DMS153 (cell line): Measurements from ENCODE around the gene PINLYP.
"Not testable (repeated sequence)": the region's sequence is repeated elsewhere in the genome, so short reads cannot be mapped to it uniquely, and the experiment has no call there.

ENCODE experiments used
- DNase-seq: peaks from one replicate; lab custom pipeline; 2025; lab: John Stamatoyannopoulos, UW

Gene PINLYP

GRCh38 chr19:43582495-43582894 is 6.9 kb downstream of the PINLYP start:
- DNase-seq: no peak

- DNase-seq: no peak
Observed at GRCh38 chr19:43584484-43584883, 8.9 kb downstream of the PINLYP start.

- no peak for DNase-seq
Observed at GRCh38 chr19:43586346-43586745, 10.7 kb downstream of the PINLYP start.

- not testable (repeated sequence) for DNase-seq
Observed at GRCh38 chr19:43587029-43587428, 11.4 kb downstream of the PINLYP start.

- no peak for DNase-seq
Observed at GRCh38 chr19:43589277-43589676, 13.7 kb downstream of the PINLYP start.

- no peak for DNase-seq
Observed at GRCh38 chr19:43589678-43590077, 14.1 kb downstream of the PINLYP start.

DNA sequence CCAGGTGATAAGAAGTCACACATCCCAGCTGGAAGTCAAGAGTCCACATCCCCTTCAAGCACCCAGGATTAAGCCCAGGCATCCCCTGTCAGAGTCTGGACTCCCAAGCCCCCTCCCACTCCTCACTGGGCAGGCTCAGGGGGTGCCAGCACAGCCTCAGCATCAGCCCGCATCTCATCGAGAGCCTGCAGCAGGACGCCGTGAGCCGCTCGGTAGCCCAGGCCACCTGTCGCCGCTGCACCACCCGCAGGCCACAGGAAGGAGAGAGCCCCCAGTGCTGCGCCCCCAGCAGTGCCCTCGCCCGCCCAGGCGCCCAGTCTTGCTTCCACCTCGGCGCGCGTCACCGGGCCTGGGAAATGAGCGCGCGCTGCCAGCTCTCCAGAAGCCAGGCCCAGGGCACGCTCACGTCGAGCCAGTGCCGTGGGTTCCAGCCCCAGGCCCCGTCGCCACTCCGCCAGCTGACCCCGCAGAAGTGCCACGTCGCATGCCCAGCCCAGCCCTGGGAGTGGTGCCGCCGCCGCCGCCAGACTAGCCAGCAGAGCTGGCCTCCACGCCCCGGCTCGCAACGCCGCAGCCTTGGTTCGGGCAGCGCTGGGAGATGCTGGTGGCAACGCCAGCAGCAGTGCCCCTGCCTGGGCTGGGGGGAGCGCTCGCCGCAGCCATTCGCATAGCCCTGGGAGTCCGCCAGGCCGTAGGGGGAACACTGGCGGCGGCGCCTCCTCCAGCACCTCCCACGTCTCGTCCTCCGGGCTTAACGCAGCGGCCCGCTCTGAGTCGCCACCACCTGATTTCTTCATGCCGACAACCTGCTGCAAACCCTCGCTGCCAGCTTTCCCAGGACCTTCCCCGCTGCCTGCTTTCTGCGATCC is 16.5 kb downstream of the PINLYP start:
- DNase-seq: no peak

GRCh38 chr19:43592800-43593350 is 17.3 kb downstream of the PINLYP start:
- DNase-seq: no peak

DNA sequence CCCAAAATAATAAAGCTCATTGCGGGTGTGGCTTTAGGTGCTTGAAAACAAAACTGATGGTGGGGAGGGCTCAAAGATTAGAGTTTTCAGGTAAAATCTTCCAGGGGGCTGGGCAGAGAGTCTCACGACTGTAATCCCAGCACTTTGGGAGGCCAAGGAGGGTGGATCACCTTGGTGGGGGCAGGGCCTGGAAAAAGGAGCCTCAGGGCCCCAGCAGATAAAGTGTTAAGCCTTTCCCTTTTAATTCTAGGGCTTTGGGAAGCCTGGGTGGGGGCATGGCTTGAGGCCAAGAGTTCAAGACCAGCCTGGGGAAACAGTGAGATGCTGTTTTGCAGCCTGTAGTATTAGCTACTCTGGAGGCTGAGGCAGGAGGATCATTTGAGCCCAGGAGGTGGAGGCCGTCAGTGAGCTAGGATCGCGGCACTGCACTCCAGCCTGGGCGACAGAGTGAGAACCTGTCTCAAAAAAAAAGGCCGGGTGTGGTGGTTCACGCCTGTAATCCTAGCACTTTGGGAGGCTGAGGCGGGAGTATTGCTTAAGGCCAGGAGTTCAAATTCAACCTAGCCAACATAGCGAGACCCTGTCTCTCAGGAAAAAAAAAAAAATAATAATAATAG is 18.6 kb downstream of the PINLYP start:
- no peak for DNase-seq

- DNase-seq: peak; percentile 18
Observed at GRCh38 chr19:43594710-43595604, 19.4 kb downstream of the PINLYP start.

- DNase-seq: no peak
Observed at GRCh38 chr19:43595605-43595998, 20.0 kb downstream of the PINLYP start.

- DNase-seq: peak; percentile 99
Observed at GRCh38 chr19:43595999-43596841, 20.6 kb downstream of the PINLYP start, which contains the start of the genes IRGQ and ZNF576. Gene IRGQ (minus strand): TSS chr19:43596134. CDS start chr19:43595338, 796 bp downstream. Gene ZNF576 (plus strand): TSS chr19:43596595. CDS start chr19:43597109, 514 bp downstream.

- no peak for DNase-seq
Observed at GRCh38 chr19:43596842-43597461, 21.4 kb downstream of the PINLYP start.

DNA sequence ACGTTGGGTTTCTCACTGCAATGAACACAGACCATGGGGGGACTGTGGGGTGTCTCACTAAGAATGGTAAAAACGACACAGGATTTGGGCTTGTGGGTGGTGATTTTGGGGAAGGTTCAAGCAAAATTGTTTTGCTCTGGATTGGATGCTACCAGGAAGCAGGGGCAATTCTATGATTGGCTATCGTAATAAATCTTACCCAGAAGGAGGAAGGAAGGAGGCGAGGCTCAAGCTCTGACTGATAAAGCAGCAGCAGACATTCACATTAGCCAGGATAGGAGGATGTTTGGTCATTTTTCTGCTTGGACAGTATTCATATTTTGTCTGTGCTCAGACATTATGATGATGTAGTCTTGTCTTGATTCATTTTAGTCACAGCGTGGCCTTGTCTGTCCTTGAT is 22.3 kb downstream of the PINLYP start:
- DNase-seq: no peak

DNA sequence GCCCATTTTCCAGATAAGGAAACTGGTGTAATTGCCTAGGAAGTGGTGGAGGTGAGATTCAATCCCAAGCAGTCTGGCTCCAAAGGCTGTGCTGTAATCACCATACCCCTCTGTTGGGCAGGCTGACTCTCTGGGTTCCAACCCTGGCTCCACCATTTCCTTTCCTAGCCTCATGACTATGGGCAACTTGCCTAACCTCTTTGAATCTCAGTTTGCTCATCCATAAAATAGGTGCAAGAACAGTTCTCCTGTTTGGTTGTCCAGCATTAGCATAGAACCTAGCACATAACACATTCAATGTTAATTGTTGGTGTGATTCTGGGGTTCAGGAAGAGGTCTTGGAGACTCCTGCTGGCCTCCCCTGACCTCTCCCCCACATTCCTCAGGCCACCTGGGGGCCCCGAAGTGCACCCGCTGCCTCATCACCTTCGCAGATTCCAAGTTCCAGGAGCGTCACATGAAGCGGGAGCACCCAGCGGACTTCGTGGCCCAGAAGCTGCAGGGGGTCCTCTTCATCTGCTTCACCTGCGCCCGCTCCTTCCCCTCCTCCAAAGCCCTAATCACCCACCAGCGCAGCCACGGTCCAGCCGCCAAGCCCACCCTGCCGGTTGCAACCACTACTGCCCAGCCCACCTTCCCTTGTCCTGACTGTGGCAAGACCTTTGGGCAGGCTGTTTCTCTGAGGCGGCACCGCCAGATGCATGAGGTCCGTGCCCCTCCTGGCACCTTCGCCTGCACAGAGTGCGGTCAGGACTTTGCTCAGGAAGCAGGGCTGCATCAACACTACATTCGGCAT is 23.0 kb downstream of the PINLYP start:
- DNase-seq: no peak

GRCh38 chr19:43599635-43600295 is 24.2 kb downstream of the PINLYP start:
- no peak for DNase-seq

DNA sequence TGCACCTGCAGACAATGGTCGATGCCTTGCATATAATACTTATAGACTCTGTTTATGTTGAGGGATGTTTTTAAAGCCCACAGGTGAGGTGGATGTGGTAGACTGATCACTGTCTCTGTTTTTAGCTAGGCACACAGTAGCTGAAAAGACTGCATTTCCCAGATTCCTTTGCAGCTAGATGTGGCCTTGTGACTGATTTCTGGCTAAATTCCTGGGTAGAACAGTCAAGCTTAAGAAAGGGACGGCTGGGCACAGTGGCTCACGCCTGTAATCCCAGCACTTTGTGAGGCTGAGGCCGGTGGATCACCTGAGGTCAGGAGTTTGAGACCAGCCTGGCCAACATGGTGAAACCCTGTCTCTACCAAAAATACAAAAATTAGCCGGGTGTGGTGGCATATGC is 24.7 kb downstream of the PINLYP start:
- not testable (repeated sequence) for DNase-seq

- DNase-seq: no peak
Observed at GRCh38 chr19:43605875-43606568, 30.4 kb downstream of the PINLYP start.
